WI38 (cell line): ENCODE data around the gene PIERCE2.
A peak's percentile ranks its signal among the peaks of the same experiment; 100 is the strongest.
"Not testable (repeated sequence)": the region's sequence is repeated elsewhere in the genome, so short reads cannot be mapped to it uniquely, and the experiment has no call there.

Source experiments
- H3K4me3 ChIP-seq: 2 replicates; pipeline ENCODE4 v1.5.1; 2011; ENCODE audit warnings: low read depth, mild to moderate bottlenecking, control low read depth, low read length
- TF ChIP-seq, protein P1 (sequence below): IDR thresholded peaks from 2 replicates; pipeline ENCODE4 v1.5.1; 2012; ENCODE audit warnings: low read depth, mild to moderate bottlenecking, control low read depth, low read length

PIERCE2 gene

DNA sequence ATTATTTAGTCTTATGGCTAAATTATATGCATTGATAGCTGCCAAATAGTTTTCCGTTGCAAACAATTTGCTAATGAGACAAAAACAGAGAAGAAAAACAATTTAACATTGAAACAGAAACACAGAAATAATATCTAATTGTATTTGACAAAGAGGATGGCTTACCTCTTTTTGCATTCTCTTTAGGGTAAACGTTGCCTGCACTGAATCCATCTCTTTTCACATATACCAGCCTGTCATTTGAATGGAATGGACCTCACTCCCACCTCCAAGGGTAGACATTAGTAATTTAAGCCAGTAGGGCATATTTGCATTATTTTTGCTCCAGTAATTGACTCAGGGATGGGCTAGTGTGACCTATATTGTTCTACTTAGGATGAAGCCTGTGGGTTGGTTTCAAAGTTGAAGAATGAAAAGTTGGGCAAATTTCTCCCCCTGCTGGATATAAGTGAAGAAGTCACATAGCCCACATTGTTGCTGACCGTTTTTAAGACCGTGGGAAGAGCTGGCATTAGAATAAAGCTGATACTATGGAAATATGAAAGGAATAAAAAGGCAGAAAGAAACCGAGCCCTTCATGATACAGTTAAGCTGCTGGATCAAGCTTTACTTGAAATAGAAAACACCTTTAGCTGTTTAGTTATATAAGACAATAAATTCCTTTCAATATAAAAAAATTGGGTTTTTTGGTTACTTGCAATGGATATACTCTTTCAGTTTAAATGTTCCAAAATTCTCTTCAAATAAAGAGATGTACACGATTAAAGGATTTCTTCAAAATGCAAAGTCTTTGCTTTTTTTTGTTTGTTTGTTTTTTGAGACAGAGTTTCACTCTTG lies 26.9 kb downstream of the PIERCE2 start:
- TF ChIP-seq, protein P1, sequence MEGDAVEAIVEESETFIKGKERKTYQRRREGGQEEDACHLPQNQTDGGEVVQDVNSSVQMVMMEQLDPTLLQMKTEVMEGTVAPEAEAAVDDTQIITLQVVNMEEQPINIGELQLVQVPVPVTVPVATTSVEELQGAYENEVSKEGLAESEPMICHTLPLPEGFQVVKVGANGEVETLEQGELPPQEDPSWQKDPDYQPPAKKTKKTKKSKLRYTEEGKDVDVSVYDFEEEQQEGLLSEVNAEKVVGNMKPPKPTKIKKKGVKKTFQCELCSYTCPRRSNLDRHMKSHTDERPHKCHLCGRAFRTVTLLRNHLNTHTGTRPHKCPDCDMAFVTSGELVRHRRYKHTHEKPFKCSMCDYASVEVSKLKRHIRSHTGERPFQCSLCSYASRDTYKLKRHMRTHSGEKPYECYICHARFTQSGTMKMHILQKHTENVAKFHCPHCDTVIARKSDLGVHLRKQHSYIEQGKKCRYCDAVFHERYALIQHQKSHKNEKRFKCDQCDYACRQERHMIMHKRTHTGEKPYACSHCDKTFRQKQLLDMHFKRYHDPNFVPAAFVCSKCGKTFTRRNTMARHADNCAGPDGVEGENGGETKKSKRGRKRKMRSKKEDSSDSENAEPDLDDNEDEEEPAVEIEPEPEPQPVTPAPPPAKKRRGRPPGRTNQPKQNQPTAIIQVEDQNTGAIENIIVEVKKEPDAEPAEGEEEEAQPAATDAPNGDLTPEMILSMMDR: peak; percentile 30
- H3K4me3 ChIP-seq: no peak overlapping the region

DNA sequence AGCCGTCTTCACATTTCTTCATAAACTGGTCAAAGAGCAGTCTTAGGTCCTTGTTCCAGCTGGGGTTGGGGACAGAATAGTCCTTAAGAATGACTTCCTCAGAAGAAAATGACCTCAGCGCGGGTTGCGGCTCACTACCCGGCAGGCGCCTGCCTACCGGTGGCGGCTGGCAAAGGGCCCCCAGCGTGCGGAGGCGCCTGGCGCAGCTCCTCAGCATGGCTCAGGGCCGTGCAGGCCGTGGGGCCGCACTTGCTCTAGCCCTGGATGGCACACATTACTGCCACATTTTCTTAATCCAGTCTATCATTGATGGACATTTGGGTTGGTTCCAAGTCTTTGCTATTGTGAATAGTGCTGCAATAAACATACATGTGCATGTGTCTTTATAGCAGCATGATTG lies 34.8 kb downstream of the PIERCE2 start:
- H3K4me3 ChIP-seq: not testable (repeated sequence)

DNA sequence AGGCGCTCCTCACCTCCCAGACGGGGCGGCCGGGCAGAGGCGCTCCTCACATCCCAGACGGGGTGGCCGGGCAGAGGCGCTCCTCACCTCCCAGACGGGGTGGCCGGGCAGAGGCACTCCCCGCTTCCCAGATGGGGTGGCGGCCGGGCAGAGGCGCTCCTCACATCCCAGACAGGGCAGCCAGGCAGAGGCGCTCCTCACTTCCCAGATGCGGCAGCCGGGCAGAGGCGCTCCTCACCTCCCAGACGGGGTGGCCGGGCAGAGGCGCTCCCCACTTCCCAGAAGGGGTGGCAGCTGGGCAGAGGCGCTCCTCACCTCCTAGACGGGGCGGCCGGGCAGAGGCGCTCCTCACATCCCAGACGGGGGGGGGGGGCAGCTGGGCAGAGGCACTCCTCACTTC lies 37.6 kb downstream of the PIERCE2 start:
- H3K4me3 ChIP-seq: not testable (repeated sequence)

DNA sequence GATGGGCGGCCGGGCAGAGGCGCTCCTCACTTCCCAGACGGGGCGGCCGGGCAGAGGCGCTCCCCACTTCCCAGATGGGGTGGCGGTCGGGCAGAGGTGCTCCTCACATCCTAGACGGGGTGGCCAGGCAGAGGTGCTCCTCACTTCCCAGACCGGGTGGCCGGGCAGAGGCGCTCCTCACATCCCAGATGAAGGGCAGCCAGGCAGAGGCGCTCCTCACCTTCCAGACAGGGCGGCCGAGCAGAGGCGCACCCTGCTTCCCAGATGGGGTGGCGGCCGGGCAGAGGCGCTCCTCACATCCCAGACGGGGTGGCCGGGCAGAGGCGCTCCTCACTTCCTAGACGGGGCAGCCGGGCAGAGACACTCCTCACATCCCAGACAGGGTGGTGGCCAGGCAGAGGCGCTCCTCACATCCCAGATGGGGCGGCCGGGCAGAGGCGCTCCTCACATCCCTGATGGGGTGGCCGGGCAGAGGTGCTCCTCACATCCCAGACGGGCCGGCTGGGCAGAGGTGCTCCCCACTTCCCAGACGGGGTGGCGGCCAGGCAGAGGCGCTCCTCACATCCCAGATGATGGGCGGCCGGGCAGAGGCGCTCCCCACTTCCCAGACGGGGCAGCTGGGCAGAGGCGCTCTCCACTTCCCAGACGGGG lies 38.2 kb downstream of the PIERCE2 start:
- H3K4me3 ChIP-seq: not testable (repeated sequence)

DNA sequence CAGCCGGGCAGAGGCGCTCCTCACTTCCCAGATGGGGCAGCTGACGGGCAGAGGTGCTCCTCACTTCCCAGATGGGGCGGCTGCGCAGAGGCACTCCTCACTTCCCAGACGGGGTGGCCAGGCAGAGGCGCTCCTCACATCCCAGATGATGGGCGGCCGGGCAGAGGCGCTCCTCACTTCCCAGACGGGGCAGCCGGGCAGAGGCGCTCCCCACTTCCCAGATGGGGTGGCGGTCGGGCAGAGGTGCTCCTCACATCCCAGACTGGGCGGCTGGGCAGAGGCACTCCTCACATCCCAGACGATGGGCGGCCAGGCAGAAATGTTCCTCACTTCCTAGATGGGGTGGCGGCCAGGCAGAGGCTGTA lies 38.7 kb downstream of the PIERCE2 start:
- H3K4me3 ChIP-seq: not testable (repeated sequence)

DNA sequence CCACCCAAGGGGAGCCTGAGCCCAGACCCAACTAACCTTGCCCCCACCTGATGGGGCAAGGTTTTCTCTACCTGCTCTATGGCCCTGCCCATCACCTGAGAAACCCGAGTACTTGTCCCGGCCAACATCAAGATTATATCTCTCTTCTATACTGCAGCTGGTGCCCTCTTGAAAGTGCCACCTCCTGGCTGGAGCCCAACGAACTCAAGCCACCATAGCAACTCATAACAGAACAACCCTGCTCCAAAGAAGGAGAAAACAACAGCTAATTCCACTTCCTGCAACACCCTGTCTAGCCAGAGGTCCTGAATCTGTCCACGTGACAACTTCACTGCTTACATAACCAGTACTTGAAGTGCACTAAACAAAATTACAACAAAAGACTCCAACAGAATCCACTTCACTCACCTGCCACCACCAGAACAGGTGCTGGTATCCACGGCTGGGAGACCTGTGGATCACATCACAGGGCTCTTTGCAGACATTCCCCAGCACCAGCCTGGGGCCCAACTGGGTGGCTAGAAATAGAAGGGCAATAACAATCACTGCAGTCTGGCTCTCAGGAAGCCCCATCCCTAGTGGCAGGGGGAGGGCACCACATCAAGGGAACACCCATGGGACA lies 49.2 kb downstream of the PIERCE2 start:
- TF ChIP-seq, protein P1: no peak
- H3K4me3 ChIP-seq: no peak overlapping the region

DNA sequence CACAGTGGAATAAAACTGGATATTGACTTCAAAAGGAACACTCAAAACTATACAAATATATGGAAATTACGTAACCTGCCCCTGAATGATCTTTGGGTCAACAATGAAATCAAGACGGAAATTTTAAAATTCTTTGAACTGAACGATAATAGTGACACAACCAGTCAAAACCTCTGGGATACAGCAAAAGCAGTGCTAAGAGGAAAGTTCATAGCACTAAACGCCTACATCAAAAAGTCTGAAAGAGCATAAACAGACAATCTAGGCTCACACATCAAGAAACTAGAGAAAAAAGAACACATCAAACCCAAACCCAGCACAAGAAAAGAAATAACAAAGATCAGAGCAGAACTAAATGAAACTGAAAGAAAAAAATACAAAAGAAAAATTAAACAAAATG lies 53.2 kb downstream of the PIERCE2 start:
- H3K4me3 ChIP-seq: no peak overlapping the region
- TF ChIP-seq, protein P1: no peak

DNA sequence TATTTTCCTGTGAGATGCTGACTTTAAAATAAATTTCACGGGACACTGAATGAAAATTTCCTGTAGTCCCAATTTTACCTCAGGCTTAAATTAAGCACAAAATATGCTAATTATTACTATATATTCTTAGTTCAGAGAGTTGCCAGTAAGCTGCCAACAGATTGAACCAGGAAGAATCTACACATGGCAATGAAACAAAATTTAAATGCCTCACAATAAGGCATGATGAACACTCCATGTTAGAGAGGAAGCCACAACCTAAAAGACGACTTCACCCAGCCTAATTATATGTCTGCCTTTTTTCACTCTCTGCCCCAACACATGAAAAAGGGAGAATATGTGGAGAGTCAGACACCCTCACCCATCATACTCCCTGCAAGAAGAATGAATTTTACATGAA lies 60.0 kb downstream of the PIERCE2 start:
- H3K4me3 ChIP-seq: no peak overlapping the region
- TF ChIP-seq, protein P1: no peak
